GM10248 (cell line): ENCODE measurements around the gene FRK.

Experiments
- CTCF ChIA-PET: fragments of 300-600 bp; sonication (Branson Sonifier 250); formaldehyde crosslinking; extraction: SDS; loops from one replicate; lab custom pipeline; 2021; ENCODE audit warnings: antibody characterized with exemption; lab: Yijun Ruan, JAX
- POLR2A ChIA-PET: fragments of 350-650 bp; sonication (Branson Sonifier 250); formaldehyde crosslinking; extraction: SDS; loops from one replicate; lab custom pipeline; 2020; ENCODE audit warnings: antibody characterized with exemption; lab: Yijun Ruan, JAX
- DNase-seq: peaks from one replicate; pipeline ENCODE4 v3.0.0; 2012; ENCODE audit errors: extremely low spot score
- TF ChIP-seq, protein P1 (sequence below): IDR thresholded peaks from 2 replicates; pipeline ENCODE4 v1.5.1; 2012; ENCODE audit warnings: mild to moderate bottlenecking, low read depth; ENCODE audit errors: extremely low read depth, missing control alignments, control extremely low read depth

The FRK gene, protein sequence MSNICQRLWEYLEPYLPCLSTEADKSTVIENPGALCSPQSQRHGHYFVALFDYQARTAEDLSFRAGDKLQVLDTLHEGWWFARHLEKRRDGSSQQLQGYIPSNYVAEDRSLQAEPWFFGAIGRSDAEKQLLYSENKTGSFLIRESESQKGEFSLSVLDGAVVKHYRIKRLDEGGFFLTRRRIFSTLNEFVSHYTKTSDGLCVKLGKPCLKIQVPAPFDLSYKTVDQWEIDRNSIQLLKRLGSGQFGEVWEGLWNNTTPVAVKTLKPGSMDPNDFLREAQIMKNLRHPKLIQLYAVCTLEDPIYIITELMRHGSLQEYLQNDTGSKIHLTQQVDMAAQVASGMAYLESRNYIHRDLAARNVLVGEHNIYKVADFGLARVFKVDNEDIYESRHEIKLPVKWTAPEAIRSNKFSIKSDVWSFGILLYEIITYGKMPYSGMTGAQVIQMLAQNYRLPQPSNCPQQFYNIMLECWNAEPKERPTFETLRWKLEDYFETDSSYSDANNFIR

DNA sequence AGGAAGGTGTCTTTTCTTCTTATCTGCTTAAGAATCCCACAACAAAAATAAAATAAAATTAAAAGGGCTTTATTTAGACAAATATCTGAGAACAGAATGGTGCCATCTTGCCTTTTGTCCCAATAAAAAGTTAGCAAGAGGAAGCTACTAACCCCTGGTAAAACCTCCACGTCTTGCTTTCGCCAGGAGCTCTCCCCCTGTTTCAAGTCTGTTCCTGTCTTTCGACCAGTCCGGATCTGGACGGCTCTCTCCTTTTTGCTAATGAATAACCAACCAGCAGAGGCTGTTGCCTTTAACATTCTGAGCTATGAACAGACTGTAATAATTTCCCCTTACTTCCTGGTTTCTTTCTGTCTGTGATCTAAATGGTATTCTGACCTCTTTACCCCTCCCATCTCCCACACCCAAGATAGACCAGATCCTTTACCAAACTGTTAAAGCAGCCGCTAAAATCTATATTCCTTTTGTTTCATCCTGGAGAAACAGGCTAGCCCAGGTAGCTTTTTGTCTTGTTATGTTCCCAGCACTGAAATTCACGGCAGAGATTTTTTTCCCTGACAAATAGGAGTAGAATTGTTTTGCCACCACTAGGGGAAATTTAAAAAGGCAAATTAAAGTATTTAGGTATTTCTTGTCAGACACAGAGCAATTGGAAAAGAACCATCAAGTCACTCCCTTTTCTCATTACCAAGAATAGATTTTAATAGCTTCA is at the start of gene FRK:
Gene FRK, minus strand, starts transcription at position 320 of the 712 bp plus-strand sequence. CDS start 580 bp downstream, outside the sequence.
- CTCF ChIA-PET = interaction anchor here (0.7 to 2.0 kb wide), 12 partner anchors 9 to 52 kb away, joined by 3 to 9 read pairs (median 4); partner anchors contain the start of gene NT5DC1
- TF ChIP-seq, protein P1, sequence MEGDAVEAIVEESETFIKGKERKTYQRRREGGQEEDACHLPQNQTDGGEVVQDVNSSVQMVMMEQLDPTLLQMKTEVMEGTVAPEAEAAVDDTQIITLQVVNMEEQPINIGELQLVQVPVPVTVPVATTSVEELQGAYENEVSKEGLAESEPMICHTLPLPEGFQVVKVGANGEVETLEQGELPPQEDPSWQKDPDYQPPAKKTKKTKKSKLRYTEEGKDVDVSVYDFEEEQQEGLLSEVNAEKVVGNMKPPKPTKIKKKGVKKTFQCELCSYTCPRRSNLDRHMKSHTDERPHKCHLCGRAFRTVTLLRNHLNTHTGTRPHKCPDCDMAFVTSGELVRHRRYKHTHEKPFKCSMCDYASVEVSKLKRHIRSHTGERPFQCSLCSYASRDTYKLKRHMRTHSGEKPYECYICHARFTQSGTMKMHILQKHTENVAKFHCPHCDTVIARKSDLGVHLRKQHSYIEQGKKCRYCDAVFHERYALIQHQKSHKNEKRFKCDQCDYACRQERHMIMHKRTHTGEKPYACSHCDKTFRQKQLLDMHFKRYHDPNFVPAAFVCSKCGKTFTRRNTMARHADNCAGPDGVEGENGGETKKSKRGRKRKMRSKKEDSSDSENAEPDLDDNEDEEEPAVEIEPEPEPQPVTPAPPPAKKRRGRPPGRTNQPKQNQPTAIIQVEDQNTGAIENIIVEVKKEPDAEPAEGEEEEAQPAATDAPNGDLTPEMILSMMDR = no peak
- POLR2A ChIA-PET = no interaction called here
- no peak for DNase-seq

DNA sequence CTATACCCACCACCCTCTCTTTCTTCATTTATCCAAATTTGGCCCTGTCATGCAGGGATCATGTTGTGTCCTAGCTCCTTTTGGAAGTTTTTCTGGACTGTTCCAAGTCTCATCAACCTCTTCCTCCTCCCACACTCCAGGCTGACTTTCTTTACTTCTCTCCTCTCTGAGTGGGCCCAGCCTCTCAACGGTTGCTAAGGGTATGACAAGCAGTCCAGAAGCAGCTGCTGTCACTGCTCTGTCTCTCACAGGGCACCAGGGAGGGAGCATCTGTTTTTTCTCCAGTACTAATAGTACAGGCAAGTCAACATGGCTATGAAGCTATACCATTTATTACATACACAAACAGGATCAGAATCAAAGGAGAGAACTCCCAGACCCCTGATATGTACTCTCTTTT is 48.1 kb upstream of the FRK start:
- POLR2A ChIA-PET = no interaction called here

DNA sequence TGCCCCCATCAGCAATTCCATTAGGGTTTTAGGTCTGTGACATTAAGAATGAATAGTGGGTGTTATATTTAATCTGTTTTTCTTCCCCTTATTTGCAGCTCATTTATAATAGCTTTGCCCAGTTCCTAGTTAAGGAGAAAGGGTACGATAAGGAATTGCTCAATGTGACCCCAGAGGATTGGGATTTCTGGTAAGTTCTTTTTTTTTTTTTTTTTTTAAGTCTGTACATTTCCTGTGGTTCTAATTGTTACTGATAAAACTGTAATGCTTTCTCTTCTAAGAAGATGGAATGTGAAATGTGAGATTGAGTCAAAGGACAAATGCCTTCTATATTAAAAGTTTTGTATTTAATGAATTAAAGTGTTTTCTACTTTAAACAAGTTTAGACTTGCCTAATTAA is 45.5 kb upstream of the FRK start:
- POLR2A ChIA-PET = no interaction called here
- TF ChIP-seq, protein P1 = no peak
- DNase-seq = no peak
- CTCF ChIA-PET = interaction anchor here (0.8 to 1.5 kb wide), 4 partner anchors 9 to 95 kb away, joined by 3 to 7 read pairs (median 5); no protein-coding TSS in a partner anchor

More for the DNA sequence above, 48.1 kb upstream of the FRK start:
- CTCF ChIA-PET = interaction anchor here (0.8 to 6.0 kb wide), 5 partner anchors 8 to 102 kb away, joined by 3 to 72 read pairs (median 3); partner anchors contain the start of genes COL10A1 and NT5DC1
- TF ChIP-seq, protein P1 = no peak
- DNase-seq = no peak

DNA sequence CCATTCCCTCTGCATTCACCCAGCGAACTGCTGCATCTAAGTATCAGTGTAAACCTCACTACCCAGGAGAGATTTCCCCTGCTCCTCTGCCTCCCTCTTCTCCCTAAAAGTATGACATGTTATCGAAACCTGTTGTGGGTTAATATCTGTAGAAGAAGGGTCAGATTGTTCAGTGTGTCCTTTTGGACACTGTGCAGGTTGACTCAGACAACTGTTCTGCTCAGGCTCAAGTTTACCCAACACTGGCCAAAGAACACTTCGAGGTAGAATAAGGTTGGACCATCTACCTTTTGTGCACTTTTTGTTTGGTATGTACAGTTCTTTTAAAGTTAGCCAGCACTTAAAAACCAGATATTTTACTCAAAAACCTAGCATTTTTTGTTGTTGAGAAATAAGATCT is 44.6 kb upstream of the FRK start:
- ChIA-PET CTCF (interaction anchor here (0.9 to 5.2 kb wide), 2 partner anchors 7 to 8 kb away, joined by 3 to 59 read pairs; no protein-coding TSS in a partner anchor), POLR2A (no interaction called here)
- DNase-seq = no peak
- TF ChIP-seq, protein P1 = no peak

DNA sequence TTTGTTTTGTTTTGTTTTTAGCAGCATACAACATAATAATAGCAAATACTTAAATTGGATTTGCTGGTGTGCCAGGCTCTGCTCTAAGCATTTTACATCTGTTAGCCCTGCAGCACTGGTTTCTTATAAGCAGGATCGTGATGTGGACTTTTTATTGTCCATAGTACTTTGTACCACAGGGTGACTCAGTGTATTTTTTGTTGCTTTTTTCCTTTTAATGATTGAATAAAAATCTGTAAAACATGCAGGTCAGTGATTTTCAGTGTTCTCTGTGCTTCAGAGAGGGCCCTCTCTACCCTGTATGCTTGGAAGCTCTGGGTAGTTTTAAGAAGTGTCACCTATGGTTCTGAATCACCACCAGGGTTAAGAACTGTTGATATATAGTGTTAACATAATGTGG is 43.9 kb upstream of the FRK start:
- DNase-seq = no peak
- TF ChIP-seq, protein P1 = no peak
- ChIA-PET CTCF (interaction anchor here (0.9 to 5.2 kb wide), 3 partner anchors 7 to 92 kb away, joined by 3 to 59 read pairs (median 28); no protein-coding TSS in a partner anchor), POLR2A (no interaction called here)

DNA sequence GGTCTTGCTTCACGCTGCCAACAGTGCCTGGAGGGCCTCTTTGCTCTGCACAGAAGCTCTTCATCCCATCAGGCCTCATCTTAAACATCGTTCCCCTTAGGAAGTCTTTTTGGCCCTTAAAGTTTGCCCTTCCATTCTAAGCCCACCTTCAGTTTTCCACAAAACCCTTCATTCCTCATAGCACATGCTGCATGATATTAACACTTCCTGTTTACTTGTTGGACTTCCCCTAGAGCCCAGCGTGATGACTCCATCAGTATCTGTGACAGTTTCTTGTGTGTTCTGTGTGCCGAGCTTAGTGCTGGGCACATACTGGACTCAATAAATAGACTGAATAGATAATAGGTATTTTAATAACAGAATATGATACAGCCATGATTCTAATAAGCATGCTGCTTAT is 42.2 kb upstream of the FRK start:
- no peak for DNase-seq
- POLR2A ChIA-PET = no interaction called here
- TF ChIP-seq, protein P1 = no peak
- CTCF ChIA-PET = interaction anchor here (1.2 to 5.2 kb wide), 4 partner anchors 9 to 91 kb away, joined by 3 to 59 read pairs (median 16); no protein-coding TSS in a partner anchor
